Activated naive CD8-positive, alpha-beta T cell treated with anti-CD3 and anti-CD28 coated beads for 36 hours (primary cell): ENCODE measurements around the gene FCHSD2. TPM values are rescaled to one million over a fixed set of nuclear protein-coding genes. Genes with fewer than 3 reads are reported as not detected.

Experiments used
- DNase-seq: peaks from one replicate; pipeline ENCODE4 v3.0.0; 2021
- H3K27ac Mint-ChIP-seq: one replicate; pipeline ENCODE4 v1.8.0; 2022; ENCODE audit warnings: mild to moderate bottlenecking, moderate library complexity, mixed read lengths
- H3K27me3 Mint-ChIP-seq: one replicate; pipeline ENCODE4 v1.8.0; 2022; ENCODE audit warnings: mild to moderate bottlenecking, mixed read lengths
- H3K36me3 Mint-ChIP-seq: one replicate; pipeline ENCODE4 v1.8.0; 2021; ENCODE audit warnings: mild to moderate bottlenecking, mixed read lengths
- H3K4me1 Mint-ChIP-seq: one replicate; pipeline ENCODE4 v1.8.0; 2021; ENCODE audit warnings: mixed read lengths
- H3K4me3 Mint-ChIP-seq: one replicate; pipeline ENCODE4 v1.8.0; 2022; ENCODE audit warnings: mild to moderate bottlenecking, moderate library complexity, mixed read lengths
- H3K9me3 Mint-ChIP-seq: one replicate; pipeline ENCODE4 v1.8.0; 2022; ENCODE audit warnings: mixed read lengths
- total RNA-seq, 2 experiments: library from RNA; stranded (reverse); gene quantifications; one replicate each; pipeline ENCODE4 v1.2.3, GENCODE V29; 2021

FCHSD2 gene
- total RNA-seq, 2 experiments from 2014 or later: 19.9 to 22.6 TPM

- Mint-ChIP-seq H3K9me3 (no peaks in the 10 kb centered on the region), H3K27ac (no peak overlapping the region), H3K4me3 (no peak overlapping the region), H3K4me1 (peaks cover 15% of the 10 kb centered on the region), H3K36me3 (no peaks in the 10 kb centered on the region), H3K27me3 (no peaks in the 10 kb centered on the region)
- no peak for DNase-seq
Observed at GRCh38 chr11:73160005-73160760, 18.1 kb upstream of the FCHSD2 start.

DNA sequence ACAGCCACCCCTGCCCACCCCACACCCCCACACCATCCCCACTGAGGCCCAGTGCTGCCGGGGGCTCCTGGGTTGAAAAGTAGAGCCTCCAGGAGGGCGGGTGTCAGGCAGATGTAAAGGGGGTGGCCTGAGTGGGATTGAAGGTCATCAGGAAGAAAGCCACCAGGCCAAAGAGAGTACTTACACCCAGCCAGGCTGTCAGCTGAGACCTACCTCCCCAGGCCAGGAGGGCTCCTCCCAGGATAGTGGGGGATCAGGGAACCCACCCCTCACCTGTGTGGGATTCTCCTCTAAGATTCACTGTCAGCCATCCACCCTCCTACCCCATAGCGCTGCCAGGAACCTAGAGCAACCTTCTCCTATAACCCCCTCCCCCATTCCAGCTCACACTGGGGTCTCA, 17.2 kb upstream of the FCHSD2 start:
- no peak for DNase-seq
- Mint-ChIP-seq H3K36me3 (no peaks in the 10 kb centered on the region), H3K27me3 (no peaks in the 10 kb centered on the region), H3K27ac (no peak overlapping the region), H3K4me3 (no peak overlapping the region), H3K4me1 (peaks cover 23% of the 10 kb centered on the region), H3K9me3 (no peaks in the 10 kb centered on the region)

GRCh38 chr11:73158356-73159051, 16.4 kb upstream of the FCHSD2 start:
- no peak overlapping the region for H3K27ac Mint-ChIP-seq
- no peaks in the 10 kb centered on the region for H3K9me3 Mint-ChIP-seq
- no peaks in the 10 kb centered on the region for H3K27me3 Mint-ChIP-seq
- H3K4me1 Mint-ChIP-seq: peaks cover 31% of the 10 kb centered on the region
- H3K36me3 Mint-ChIP-seq: no peaks in the 10 kb centered on the region
- DNase-seq: no peak
- H3K4me3 Mint-ChIP-seq: no peak overlapping the region

DNA sequence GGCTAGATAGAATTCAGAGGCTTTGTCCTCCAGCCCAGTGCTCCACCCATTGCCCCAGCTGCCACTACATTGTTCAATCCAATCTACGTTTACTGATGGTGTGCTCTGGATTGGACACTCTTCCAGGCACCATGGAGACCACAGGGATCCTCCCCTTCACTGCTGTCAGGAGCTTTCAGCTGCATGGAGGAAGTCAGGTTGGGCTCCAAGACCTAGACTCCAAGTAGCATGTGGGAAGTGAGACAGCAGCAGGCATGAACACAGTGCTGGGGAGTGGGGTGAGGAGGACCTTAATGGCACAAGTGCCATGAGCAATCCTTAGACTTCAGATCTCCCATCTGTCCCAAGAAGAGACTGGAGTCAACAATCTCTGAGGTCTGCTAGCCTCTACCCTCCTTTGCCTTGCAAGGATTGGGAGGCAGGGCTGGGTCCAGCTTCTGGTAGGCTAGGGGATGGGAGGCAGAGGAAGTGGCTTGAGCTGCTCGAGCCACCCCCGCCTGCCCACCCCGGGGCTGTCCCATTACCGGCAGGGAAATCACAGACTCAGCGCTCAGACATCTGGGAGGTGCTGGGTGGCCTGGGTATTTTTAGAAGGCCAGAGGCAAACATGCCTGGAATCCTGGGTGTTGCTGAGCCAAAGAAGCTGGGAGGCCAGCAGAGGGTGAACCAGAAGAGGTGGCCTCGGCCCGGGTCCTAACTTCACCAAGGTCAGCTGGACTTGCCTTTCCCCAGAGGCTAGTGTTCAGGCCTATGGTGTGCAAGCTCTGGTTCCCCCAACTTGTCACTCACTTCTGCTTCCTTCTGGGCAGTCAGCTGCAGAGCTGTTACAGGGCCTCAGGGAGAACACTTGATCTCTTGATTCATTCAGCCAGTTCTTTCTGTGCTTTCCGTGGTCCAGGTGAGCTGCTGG, 15.2 kb upstream of the FCHSD2 start:
- DNase-seq: no peak
- Mint-ChIP-seq H3K9me3 (no peaks in the 10 kb centered on the region), H3K4me3 (no peak overlapping the region), H3K36me3 (no peaks in the 10 kb centered on the region), H3K27ac (no peak overlapping the region), H3K27me3 (no peaks in the 10 kb centered on the region), H3K4me1 (peaks cover 42% of the 10 kb centered on the region)

GRCh38 chr11:73156686-73157085, 14.6 kb upstream of the FCHSD2 start:
- Mint-ChIP-seq H3K27ac (no peak overlapping the region), H3K36me3 (no peaks in the 10 kb centered on the region), H3K27me3 (no peaks in the 10 kb centered on the region), H3K4me3 (no peak overlapping the region), H3K4me1 (peaks cover 44% of the 10 kb centered on the region), H3K9me3 (no peaks in the 10 kb centered on the region)
- DNase-seq: no peak

DNA sequence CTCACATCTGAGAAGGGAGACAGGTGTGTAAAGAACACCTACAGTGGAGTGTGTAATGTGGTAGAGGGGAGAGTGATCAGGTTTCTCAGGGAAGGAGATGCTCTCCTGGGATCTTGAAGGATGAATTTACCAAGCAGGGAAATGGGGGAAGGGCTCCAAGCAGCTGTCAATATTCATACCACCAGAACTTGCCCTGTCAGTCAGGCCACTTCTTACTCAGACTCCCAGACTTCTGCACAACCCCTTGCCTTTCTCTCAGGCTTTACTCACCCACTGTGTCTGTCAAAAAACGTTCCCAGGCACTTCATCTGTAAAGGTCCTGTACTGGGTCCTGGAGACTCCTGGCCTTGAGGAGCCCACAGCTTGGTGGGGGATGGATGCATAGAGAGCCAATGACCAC, 14.0 kb upstream of the FCHSD2 start:
- Mint-ChIP-seq H3K27me3 (no peaks in the 10 kb centered on the region), H3K36me3 (no peaks in the 10 kb centered on the region), H3K4me1 (peaks cover 44% of the 10 kb centered on the region), H3K4me3 (no peak overlapping the region), H3K9me3 (no peaks in the 10 kb centered on the region), H3K27ac (no peak overlapping the region)
- no peak for DNase-seq

- Mint-ChIP-seq H3K9me3 (no peaks in the 10 kb centered on the region), H3K4me1 (peaks cover 49% of the 10 kb centered on the region), H3K36me3 (no peaks in the 10 kb centered on the region), H3K27me3 (no peaks in the 10 kb centered on the region), H3K27ac (peak overlapping the region; percentile 52), H3K4me3 (no peak overlapping the region)
- DNase-seq: no peak
Observed at GRCh38 chr11:73155102-73155501, 13.0 kb upstream of the FCHSD2 start.

DNA sequence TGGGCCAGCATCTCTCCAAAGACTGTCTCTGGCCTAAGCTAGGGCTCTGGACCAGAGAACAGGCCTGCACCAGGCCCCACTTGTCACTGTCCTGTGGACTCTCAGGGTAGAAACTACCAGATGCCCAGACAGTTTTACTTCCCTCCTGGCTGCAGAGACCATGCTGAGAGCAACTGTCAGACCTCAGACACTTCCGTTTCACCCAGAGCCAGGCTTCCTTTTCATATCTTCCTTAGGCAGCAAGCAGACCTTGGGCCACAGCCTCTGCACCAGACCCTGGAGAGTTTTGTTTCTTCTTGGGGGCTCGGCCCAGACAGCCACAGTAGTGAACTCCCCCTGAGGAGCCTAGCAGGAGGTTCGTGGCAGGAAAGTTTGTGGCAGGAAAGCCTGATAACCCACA, 12.1 kb upstream of the FCHSD2 start:
- Mint-ChIP-seq H3K4me3 (no peak overlapping the region), H3K27me3 (no peaks in the 10 kb centered on the region), H3K9me3 (no peaks in the 10 kb centered on the region), H3K4me1 (peaks cover 51% of the 10 kb centered on the region), H3K27ac (peak overlapping the region; percentile 87), H3K36me3 (no peaks in the 10 kb centered on the region)
- DNase-seq: peak; percentile 46

GRCh38 chr11:73152861-73153483, 10.9 kb upstream of the FCHSD2 start:
- peak overlapping the region; percentile 87 for H3K27ac Mint-ChIP-seq
- DNase-seq: peak; percentile 68
- peaks cover 51% of the 10 kb centered on the region for H3K4me1 Mint-ChIP-seq
- H3K4me3 Mint-ChIP-seq: peak overlapping the region; percentile 23
- no peaks in the 10 kb centered on the region for H3K36me3 Mint-ChIP-seq
- H3K9me3 Mint-ChIP-seq: no peaks in the 10 kb centered on the region
- no peaks in the 10 kb centered on the region for H3K27me3 Mint-ChIP-seq

DNA sequence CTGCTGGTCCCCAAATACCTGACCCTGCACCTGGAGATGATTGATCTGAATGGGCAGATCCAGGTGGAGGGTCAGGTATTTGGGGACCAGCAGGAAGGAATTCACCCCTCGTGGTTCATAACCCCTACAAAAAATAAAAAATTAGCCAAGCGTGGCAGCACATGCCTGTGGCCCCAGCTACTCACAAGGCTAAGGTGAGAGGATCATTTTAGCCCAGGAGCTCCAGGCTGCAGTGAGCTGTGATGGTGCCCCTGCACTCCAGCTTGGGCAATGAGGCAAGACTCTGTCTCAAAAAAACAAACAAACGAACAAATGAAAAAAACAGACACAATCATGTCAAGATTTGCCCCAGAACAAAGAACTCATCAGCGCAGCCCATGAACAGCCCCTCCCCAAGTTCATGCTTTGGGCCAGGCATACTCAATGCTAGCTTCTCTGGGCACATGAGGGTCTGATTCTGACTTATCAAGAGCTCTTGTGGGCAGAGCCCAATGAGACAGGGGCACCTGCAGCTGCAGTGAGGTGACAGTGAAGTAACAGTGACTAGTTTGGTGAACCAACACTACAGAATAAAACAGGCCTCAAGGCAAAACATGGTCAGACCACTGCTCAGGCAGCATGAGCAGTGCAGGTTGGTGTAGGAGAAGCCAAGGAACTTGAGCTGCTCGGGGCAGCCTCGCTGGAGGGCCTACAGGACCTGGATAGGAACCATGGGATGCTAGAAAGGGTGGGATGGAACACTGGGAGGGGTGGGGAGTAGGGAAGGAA, 10.2 kb upstream of the FCHSD2 start:
- H3K4me1 Mint-ChIP-seq: peaks cover 51% of the 10 kb centered on the region
- H3K27ac Mint-ChIP-seq: peak overlapping the region; percentile 87
- H3K36me3 Mint-ChIP-seq: no peaks in the 10 kb centered on the region
- H3K9me3 Mint-ChIP-seq: no peaks in the 10 kb centered on the region
- DNase-seq: no peak
- H3K27me3 Mint-ChIP-seq: no peaks in the 10 kb centered on the region
- no peak overlapping the region for H3K4me3 Mint-ChIP-seq

- Mint-ChIP-seq H3K4me1 (peaks cover 57% of the 10 kb centered on the region), H3K9me3 (no peaks in the 10 kb centered on the region), H3K36me3 (no peaks in the 10 kb centered on the region), H3K27ac (no peak overlapping the region), H3K4me3 (no peak overlapping the region), H3K27me3 (no peaks in the 10 kb centered on the region)
- no peak for DNase-seq
Observed at GRCh38 chr11:73151416-73151815, 9.3 kb upstream of the FCHSD2 start.

GRCh38 chr11:73149105-73149504, 7.0 kb upstream of the FCHSD2 start:
- DNase-seq: no peak
- no peak overlapping the region for H3K27ac Mint-ChIP-seq
- H3K4me1 Mint-ChIP-seq: peaks cover 38% of the 10 kb centered on the region
- H3K4me3 Mint-ChIP-seq: no peak overlapping the region
- H3K36me3 Mint-ChIP-seq: no peaks in the 10 kb centered on the region
- no peaks in the 10 kb centered on the region for H3K27me3 Mint-ChIP-seq
- H3K9me3 Mint-ChIP-seq: no peaks in the 10 kb centered on the region

DNA sequence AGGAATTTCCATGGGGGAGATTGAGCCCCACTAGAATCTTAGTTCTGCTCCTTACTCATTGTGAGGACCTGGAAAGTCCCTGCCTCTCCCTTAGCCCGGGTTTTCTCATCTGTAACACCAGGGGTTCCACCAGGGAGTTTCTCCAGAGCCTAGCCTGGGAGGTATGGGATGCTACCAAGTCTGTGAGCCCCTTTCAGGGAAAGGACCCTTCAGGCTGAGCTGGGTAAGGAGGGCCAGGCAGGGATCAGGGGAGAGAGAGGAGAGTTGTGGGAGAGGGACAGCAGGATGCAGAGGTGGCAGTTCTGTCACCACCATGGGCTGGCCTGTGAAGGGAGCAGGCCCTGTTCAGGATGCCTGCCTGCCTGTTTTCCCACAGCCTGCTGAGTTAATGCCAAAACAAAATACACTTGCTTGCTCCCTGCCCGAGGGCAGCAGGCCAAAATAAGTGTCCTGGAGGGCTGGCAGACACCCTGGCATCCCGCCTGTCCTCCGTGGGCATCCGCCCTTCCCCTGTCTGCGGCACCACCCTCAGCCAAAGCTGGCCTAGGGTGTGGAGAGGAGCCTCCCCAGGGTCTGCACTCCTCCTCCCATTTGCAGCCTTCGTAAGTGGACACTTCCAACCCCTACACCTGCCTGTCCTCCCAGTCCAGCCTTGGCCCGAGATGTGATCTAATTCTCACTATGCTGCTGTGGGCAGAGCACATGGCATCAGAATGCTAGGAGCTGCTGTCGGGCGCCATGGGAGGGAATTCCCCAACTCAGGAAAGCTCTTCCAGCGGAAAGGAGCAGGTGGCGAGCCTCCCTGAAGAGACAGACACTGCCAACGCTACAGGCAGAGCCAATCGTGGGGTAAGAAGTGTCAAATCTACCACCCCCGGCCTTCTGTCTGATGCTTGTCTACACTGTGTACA, 5.9 kb upstream of the FCHSD2 start:
- H3K27me3 Mint-ChIP-seq: no peaks in the 10 kb centered on the region
- no peak overlapping the region for H3K4me3 Mint-ChIP-seq
- no peak overlapping the region for H3K27ac Mint-ChIP-seq
- DNase-seq: no peak
- no peaks in the 10 kb centered on the region for H3K36me3 Mint-ChIP-seq
- H3K9me3 Mint-ChIP-seq: no peaks in the 10 kb centered on the region
- H3K4me1 Mint-ChIP-seq: peaks cover 34% of the 10 kb centered on the region
